Ovary (tissue), 9 donors: ENCODE measurements around the gene TSTD2. TPM values are rescaled to one million over a fixed set of nuclear protein-coding genes. Genes with fewer than 3 reads are reported as not detected.
A peak's percentile ranks its signal among the peaks of the same experiment; 100 is the strongest.

Source experiments
- DNase-seq, 5 donors: peaks; one replicate each; pipeline ENCODE4 v3.0.0-alpha.2; 2019 to 2020
- H3K27ac ChIP-seq, 2 donors: fragments of 200-600 bp; one replicate each; pipeline versions ENCODE4 v1.5.1 to v1.8.0; 2019 to 2022
- H3K27me3 ChIP-seq: fragments of 200-600 bp; one replicate; pipeline ENCODE4 v1.8.0; 2022
- H3K36me3 ChIP-seq: fragments of 200-600 bp; sonication (generic); one replicate; pipeline ENCODE4 v1.5.1; 2019
- H3K4me1 ChIP-seq: one replicate; pipeline ENCODE4 v1.8.1; 2013; ENCODE audit warnings: mild to moderate bottlenecking, moderate library complexity; ENCODE audit not compliant: insufficient read depth
- H3K4me3 ChIP-seq: fragments of 200-600 bp; sonication (generic); one replicate; pipeline ENCODE4 v1.5.1; 2017
- H3K9me3 ChIP-seq, 2 donors: fragments of 200-600 bp in 1 of 2; sonication (generic) in 1 of 2; one replicate each; pipeline versions ENCODE4 v1.5.1 to v1.8.1; 2013 to 2019; ENCODE audit warnings: mild to moderate bottlenecking in 1 of 2, moderate library complexity in 1 of 2
- EP300 ChIP-seq: sonication (generic); formaldehyde crosslinking; IDR thresholded peaks from one replicate; pipeline ENCODE4 v1.6.1; 2017; ENCODE audit warnings: antibody characterized with exemption
- POLR2A ChIP-seq: fragments of 450-650 bp; IDR thresholded peaks from one replicate; pipeline ENCODE4 v1.6.1; 2017; ENCODE audit warnings: antibody characterized with exemption, mild to moderate bottlenecking, moderate library complexity
- WGBS, 3 donors: extraction: QIAGEN DNeasy Blood & Tissue Kit in 1 of 3; methylation state at CpG; one replicate each; pipeline versions ENCODE4 v1.1.5 to v1.1.7; 2013 to 2017; 5-methylcytosine and 5-hydroxymethylcytosine counted together
- intact Hi-C, 4 donors: fragments of 100-400 bp; cut with DNase I; formaldehyde crosslinking; loops; one replicate each; pipeline versions ENCODE4 v1.11.0 to v1.15.1; 2022 to 2023
- polyA plus RNA-seq, 2 donors: library from polyadenylated mRNA; stranded (reverse); fragments of 200-250 nt in 1 of 2; fragments of 350-450 nt in 1 of 2; fragmentation: Illumina TruSeq in 1 of 2; extraction: RNeasy Lipid Tissue Mini Kit (QIAGEN cat#74804) in 1 of 2; gene quantifications; one replicate each; pipeline ENCODE4 v1.2.3, GENCODE V29; 2013 to 2014
- total RNA-seq, 7 donors: library from RNA; depleted of rRNA in 2 of 7; stranded (reverse); fragments of >200 nt in 2 of 7; fragmentation: NEBNext Ultra II Directional in 3 of 7; extraction: Animal tissue kit (Norgen Biotek cat#: 25700) in 3 of 7; gene quantifications; one replicate each; pipeline versions ENCODE4 v1.1.0 to v1.2.4, GENCODE V29; 2016 to 2023
- TF ChIP-seq, protein P1 (sequence below), 3 donors: fragments of 450-650 bp in 2 of 3; fragments of 200-600 bp in 1 of 3; IDR thresholded peaks; one replicate each; pipeline versions ENCODE4 v1.5.1 to v1.8.0; 2016 to 2022; ENCODE audit warnings: antibody characterized with exemption in 3 of 3, mild to moderate bottlenecking in 1 of 3
- donor health status: DM: no; HTN: no; CAD: no; lungs with moderate emphysema.
- donor health status: DM: no; HTN: no; CAD: no.
- donor health status: Bipolar disorder and iron deficiency.
- donor health status: DM: yes; HTN: yes; CAD: no.
- donor health status: DM: no; HTN: no; CAD: no.
- donor health status: DM: yes; HTN: yes; CAD: no.

The TSTD2 gene
- total and polyA plus RNA-seq, 9 donors, result 11.4 to 32.2 (median 18.9) TPM

DNA sequence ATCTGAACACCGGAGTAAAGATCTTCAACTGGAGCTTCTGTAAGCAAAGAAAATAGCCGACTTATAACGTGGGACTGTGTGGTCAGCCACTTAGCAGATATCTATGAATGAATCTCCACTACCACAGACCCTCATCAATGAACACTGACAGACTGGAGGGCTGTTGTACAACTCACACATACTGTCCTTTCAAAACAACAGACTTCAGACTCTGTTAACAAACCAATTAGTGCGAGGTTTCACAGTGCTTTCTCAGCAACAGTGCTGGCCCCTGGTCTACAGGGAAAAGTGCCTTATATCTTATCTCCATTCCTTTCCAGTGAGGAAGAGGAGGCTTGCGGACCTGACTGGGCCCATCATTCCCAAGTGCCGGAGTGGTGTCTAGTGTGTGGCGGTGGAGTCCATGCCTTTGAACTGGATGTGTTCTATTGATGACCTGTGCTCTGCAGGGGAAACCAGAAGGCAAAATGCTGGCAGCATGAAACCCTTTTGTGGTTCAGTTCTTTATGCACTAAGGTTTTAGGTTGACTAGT, 33.8 kb downstream of the TSTD2 start:
- no peak for DNase-seq
- WGBS, 3 donors, result 69 to 79% (median 78%) methylated on average over 7 of the region's 7 CpGs
- H3K4me3 ChIP-seq, result no peak overlapping the region
- H3K9me3 ChIP-seq, result no peaks in the 10 kb centered on the region
- intact Hi-C loops, result loop anchor here in 3 of 4 donors (5.0 kb wide), 2 partner anchors 97 to 132 kb away; partner anchors contain the start of gene TMOD1 (in 2 of the 3)
- TF ChIP-seq, protein P1, sequence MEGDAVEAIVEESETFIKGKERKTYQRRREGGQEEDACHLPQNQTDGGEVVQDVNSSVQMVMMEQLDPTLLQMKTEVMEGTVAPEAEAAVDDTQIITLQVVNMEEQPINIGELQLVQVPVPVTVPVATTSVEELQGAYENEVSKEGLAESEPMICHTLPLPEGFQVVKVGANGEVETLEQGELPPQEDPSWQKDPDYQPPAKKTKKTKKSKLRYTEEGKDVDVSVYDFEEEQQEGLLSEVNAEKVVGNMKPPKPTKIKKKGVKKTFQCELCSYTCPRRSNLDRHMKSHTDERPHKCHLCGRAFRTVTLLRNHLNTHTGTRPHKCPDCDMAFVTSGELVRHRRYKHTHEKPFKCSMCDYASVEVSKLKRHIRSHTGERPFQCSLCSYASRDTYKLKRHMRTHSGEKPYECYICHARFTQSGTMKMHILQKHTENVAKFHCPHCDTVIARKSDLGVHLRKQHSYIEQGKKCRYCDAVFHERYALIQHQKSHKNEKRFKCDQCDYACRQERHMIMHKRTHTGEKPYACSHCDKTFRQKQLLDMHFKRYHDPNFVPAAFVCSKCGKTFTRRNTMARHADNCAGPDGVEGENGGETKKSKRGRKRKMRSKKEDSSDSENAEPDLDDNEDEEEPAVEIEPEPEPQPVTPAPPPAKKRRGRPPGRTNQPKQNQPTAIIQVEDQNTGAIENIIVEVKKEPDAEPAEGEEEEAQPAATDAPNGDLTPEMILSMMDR (IDR thresholded peaks at IDR 0.05), result no peak
- H3K27me3 ChIP-seq, result no peaks in the 10 kb centered on the region
- H3K4me1 ChIP-seq, result peaks cover 5% of the 10 kb centered on the region
- H3K36me3 ChIP-seq, result no peaks in the 10 kb centered on the region
- no peak overlapping the region for H3K27ac ChIP-seq

DNA sequence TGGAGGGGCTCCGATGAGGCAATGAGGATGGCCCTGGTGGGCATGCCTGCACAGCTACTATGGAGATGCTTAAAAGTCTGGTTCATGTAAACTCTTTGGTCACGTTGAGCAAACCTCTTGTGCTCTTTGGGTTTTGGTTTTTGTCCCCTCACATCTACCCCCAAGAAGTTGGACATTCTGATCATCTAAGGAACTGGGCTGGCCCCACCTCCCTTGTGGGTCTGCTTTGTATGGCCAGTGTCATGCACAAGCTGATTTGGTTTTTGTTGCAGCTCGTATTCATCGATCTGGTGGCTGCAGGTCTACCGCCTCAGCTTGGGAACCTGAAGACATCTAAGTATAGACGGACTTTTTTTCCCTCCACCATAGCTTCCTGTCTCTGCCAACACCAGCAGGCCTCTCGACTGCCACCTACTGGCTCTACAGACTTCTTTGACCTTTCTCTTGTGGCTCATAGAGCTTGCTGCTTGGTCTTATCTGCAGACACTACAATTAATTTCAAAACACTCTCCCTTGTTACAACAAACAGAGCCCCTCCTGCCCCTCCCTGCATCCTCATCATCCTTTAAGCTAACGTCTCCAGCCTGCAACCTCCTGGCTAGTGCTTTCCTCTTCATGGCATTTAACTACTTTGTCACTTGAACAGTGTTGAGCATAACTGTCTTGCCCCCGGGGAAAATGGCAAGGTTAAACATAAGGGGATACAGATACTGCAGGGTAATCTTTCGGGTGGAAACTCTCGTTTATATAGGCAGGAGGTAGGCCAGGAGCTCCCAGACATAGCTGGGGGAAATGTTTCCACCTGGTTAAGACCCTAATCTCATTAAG, 34.5 kb downstream of the TSTD2 start:
- no peaks in the 10 kb centered on the region for H3K36me3 ChIP-seq
- TF ChIP-seq EP300 (no peak), POLR2A (no peak)
- TF ChIP-seq, protein P1 (IDR thresholded peaks at IDR 0.05), result peak; percentile 68 to 80 (median 76)
- peak; percentile 69 to 88 (median 78) for DNase-seq
- 20 to 27% (median 21%) methylated on average over 11 of the region's 11 CpGs for WGBS, 3 donors
- peaks cover 5% of the 10 kb centered on the region for H3K4me1 ChIP-seq
- H3K27me3 ChIP-seq, result no peaks in the 10 kb centered on the region
- no peak overlapping the region for H3K4me3 ChIP-seq
- intact Hi-C loops, result loop anchor here in 3 of 4 donors (5.0 kb wide), 2 partner anchors 96 to 131 kb away; partner anchors contain the start of gene TMOD1 (in 2 of the 3)
- no peaks in the 10 kb centered on the region for H3K9me3 ChIP-seq
- no peak overlapping the region for H3K27ac ChIP-seq

DNA sequence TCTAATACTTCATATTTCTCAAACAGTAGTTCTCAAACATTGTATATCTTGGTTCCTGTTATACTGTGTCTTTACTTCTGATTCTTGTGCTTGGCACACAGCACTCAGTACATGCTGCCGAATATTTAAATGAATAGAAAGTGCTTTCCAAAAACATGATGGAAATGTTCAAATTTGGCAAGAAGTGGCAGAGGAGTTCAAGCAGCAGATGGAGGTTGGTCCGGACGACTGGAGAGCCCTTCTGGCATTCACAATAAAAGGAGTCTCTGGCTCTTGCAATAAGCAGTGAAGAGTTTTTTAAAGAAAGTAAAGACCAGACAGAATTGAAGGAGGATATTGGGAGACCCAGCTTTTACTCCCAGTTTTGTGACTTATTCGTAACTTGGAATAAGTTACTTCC, 36.3 kb downstream of the TSTD2 start:
- peak overlapping the region in 1 of 2 donors; percentile 47 for H3K27ac ChIP-seq
- H3K4me1 ChIP-seq, result peaks cover 5% of the 10 kb centered on the region
- DNase-seq, result no peak
- no peaks in the 10 kb centered on the region for H3K36me3 ChIP-seq
- H3K4me3 ChIP-seq, result no peak overlapping the region
- 28 to 42% (median 41%) methylated on average over 4 of the region's 4 CpGs for WGBS, 3 donors
- no peaks in the 10 kb centered on the region for H3K9me3 ChIP-seq
- no peaks in the 10 kb centered on the region for H3K27me3 ChIP-seq
- no peak for TF ChIP-seq POLR2A
- TF ChIP-seq EP300, result no peak
- TF ChIP-seq, protein P1 (IDR thresholded peaks at IDR 0.05), result no peak
- intact Hi-C loops, result loop anchor here in 3 of 4 donors (5.0 kb wide), 2 partner anchors 95 to 130 kb away; partner anchors contain the start of gene TMOD1 (in 2 of the 3)

DNA sequence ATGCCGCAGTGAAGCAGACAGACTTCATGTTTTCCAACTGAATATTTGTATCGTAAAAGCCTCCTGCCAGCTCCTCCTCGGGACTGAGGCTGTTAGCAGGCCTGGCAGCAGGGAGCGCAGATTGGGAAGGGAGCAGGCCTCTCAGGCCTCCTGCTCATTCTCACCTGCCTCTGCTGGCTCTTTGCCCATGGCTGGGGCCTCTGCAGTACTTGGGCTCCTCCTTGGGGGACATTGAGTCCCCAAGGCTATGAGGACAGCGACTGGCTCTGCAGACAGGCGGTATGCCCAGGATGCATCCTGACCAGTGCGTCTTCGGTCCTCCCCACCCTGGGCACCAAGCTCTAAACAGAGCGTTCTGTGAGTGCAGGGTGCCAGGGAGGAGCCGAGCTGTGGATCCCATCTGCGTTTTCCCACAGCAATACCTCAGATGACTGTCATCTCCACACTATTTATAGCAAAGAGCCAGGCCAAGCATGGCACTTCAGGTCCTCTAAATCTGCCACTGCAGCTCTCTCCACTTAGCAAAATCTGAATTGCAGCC, 38.7 kb downstream of the TSTD2 start:
- no peaks in the 10 kb centered on the region for H3K9me3 ChIP-seq
- TF ChIP-seq EP300, result no peak
- TF ChIP-seq, protein P1 (IDR thresholded peaks at IDR 0.05), result no peak
- TF ChIP-seq POLR2A, result no peak
- 84 to 85% (median 85%) methylated on average over 11 of the region's 11 CpGs for WGBS, 3 donors
- H3K36me3 ChIP-seq, result no peaks in the 10 kb centered on the region
- H3K27ac ChIP-seq, result no peak overlapping the region
- intact Hi-C loops, result no loop called here
- no peak overlapping the region for H3K4me3 ChIP-seq
- no peaks in the 10 kb centered on the region for H3K27me3 ChIP-seq
- DNase-seq, result no peak
- peaks cover 5% of the 10 kb centered on the region for H3K4me1 ChIP-seq
